ENCODE measurements around the gene MICU2. TPM values are rescaled to one million over a fixed set of nuclear protein-coding genes. Genes with fewer than 3 reads are reported as not detected.

Gene MICU2
- total and polyA plus RNA-seq, 2 of the 13 experiments (the other 11 are each of a cell fraction or from before 2014, with no cell fraction given): 31.7 to 42.4 TPM

DNA sequence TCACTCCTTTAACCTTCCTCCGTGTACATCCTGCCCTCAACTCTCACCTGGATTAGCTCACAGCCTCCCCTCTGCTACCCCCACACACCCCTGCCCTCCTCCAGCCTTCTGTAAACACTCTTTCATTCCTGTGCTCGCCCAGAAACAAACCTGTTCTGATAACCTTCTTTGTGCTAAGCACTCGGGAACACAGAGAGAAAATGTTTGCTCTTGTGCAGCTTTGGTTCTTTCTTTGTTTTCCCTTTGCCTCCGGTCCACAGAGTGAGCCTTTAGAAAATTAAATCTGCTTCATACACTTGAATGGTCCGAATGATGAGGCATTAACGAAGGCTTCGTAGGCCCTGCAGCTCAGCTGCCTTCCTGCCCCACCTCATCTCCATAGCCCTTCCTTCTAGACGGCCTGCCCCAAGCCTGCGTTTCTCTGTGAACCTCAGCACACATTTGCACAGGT, 138.2 kb downstream of the MICU2 start:
- intact Hi-C loops (cut with micrococcal nuclease; ENCODE audit: unreplicated experiment) (no loop called here), in situ Hi-C loops (cut with HindIII; ENCODE audit: extremely low pct_ligation_motif_present, low pct_unique_long_range_greater_than_20kb) (no loop called here)
- peak overlapping the region; percentile 69 for H3K4me2 ChIP-seq (ENCODE audit: low read depth, low read length)
- no peaks in the 10 kb centered on the region for H3K79me2 ChIP-seq (ENCODE audit: insufficient read depth, low read length)
- ChIA-PET POLR2A (interaction anchor here (1.3 kb wide), 1 partner anchor 289 kb away, joined by 3 read pairs; the partner anchor contains the start of genes MRPL57 and SKA3), CTCF (ENCODE audit: low intra/inter-chr PET ratio, low total read pairs) (no interaction called here)
- H3K9me3 ChIP-seq (ENCODE audit: low read length): no peaks in the 10 kb centered on the region
- no peaks in the 10 kb centered on the region for H3K36me3 ChIP-seq (replicated peaks in 1 of 2; ENCODE audit: control insufficient read depth in 1 of 2, insufficient read depth in 2 of 2, low read length in 2 of 2)
- H3K27me3 ChIP-seq (ENCODE audit: control insufficient read depth in 1 of 2, insufficient read depth in 2 of 2, low read length in 2 of 2): no peaks in the 10 kb centered on the region
- peak overlapping the region in 2 of 3 experiments; percentile 24 to 47; a peak in 5 of 6 replicates for H3K4me3 ChIP-seq (replicated peaks in 1 of 3; ENCODE audit: insufficient read depth in 1 of 3, low read depth in 2 of 3, low read length in 3 of 3)
- peaks cover 29% of the 10 kb centered on the region for H3K4me1 ChIP-seq (ENCODE audit: insufficient read depth, low read length)
- no peak for FAIRE-seq
- DNase-seq (ENCODE audit: low spot score): peak; percentile 74
- peak; percentile 86 for ATAC-seq
- 0% methylated on average over 9 of the region's 9 CpGs for WGBS (ENCODE audit: low lambda C conversion rate)
- H3K9ac ChIP-seq (ENCODE audit: insufficient read depth, low read depth, low read length): 0 out of 2 replicates have a peak overlapping the region, but pooled peaks have one; percentile 16
- H3K27ac ChIP-seq (ENCODE audit: extremely low read length, insufficient read depth, low read length): peak overlapping the region; percentile 18
- no peaks in the 10 kb centered on the region for H4K20me1 ChIP-seq (ENCODE audit: insufficient read depth, low read length)
- H2AFZ ChIP-seq (ENCODE audit: low read length): peak overlapping the region; percentile 67
- BruUV-seq (replicated peaks): no TSS peak
- no peak for TF ChIP-seq MTA1 (CRISPR knock-in tag; IDR thresholded peaks at IDR 0.05; ENCODE audit: borderline replicate concordance)
- peak; percentile 34; the same call in 1 of the 2 replicates for TF ChIP-seq TRIM24 (CRISPR knock-in tag; IDR thresholded peaks at IDR 0.05)
- TF ChIP-seq KLF16 (CRISPR knock-in tag; IDR thresholded peaks at IDR 0.05): no peak
- TF ChIP-seq MAX (IDR thresholded peaks at IDR 0.05): 0 out of 2 replicates have a peak, but pooled peaks have one; percentile 7
- TF ChIP-seq SAFB2 (CRISPR knock-in tag; IDR thresholded peaks at IDR 0.05; ENCODE audit: borderline replicate concordance, low read depth): no peak
- TF ChIP-seq SSRP1 (CRISPR knock-in tag; IDR thresholded peaks at IDR 0.05): no peak
- TF ChIP-seq, protein P1, sequence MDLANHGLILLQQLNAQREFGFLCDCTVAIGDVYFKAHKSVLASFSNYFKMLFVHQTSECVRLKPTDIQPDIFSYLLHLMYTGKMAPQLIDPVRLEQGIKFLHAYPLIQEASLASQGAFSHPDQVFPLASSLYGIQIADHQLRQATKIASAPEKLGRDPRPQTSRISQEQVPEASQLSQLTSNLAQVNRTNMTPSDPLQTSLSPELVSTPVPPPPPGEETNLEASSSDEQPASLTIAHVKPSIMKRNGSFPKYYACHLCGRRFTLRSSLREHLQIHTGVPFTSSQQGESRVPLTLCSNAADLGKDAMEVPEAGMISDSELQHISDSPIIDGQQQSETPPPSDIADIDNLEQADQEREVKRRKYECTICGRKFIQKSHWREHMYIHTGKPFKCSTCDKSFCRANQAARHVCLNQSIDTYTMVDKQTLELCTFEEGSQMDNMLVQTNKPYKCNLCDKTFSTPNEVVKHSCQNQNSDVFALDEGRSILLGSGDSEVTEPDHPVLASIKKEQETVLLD (CRISPR knock-in tag; IDR thresholded peaks at IDR 0.05; ENCODE audit: low read depth): no peak
- TF ChIP-seq BCL6 (CRISPR knock-in tag; IDR thresholded peaks at IDR 0.05): no peak
- no peak for TF ChIP-seq ISX (CRISPR knock-in tag; conservative IDR thresholded peaks at IDR 0.05)
- TF ChIP-seq, protein P2, sequence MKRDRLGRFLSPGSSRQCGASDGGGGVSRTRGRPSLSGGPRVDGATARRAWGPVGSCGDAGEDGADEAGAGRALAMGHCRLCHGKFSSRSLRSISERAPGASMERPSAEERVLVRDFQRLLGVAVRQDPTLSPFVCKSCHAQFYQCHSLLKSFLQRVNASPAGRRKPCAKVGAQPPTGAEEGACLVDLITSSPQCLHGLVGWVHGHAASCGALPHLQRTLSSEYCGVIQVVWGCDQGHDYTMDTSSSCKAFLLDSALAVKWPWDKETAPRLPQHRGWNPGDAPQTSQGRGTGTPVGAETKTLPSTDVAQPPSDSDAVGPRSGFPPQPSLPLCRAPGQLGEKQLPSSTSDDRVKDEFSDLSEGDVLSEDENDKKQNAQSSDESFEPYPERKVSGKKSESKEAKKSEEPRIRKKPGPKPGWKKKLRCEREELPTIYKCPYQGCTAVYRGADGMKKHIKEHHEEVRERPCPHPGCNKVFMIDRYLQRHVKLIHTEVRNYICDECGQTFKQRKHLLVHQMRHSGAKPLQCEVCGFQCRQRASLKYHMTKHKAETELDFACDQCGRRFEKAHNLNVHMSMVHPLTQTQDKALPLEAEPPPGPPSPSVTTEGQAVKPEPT (CRISPR knock-in tag; IDR thresholded peaks at IDR 0.05; ENCODE audit: low read depth): no peak
- TF ChIP-seq SETDB1 (CRISPR knock-in tag; IDR thresholded peaks at IDR 0.05; ENCODE audit: borderline replicate concordance): no peak
- peak; percentile 75; the same call in 1 of the 2 replicates for TF ChIP-seq TBX2 (CRISPR knock-in tag; IDR thresholded peaks at IDR 0.05; ENCODE audit: borderline replicate concordance)
- TF ChIP-seq ZMYM2 (CRISPR knock-in tag; IDR thresholded peaks at IDR 0.05): 0 out of 2 replicates have a peak, but pooled peaks have one; percentile 39
- 0 out of 2 replicates have a peak, but pooled peaks have one; percentile 28 for TF ChIP-seq SALL1 (CRISPR knock-in tag; IDR thresholded peaks at IDR 0.05)
- TF ChIP-seq NFIB (CRISPR knock-in tag; IDR thresholded peaks at IDR 0.05; ENCODE audit: borderline replicate concordance): no peak
- TF ChIP-seq BHLHE40 (IDR thresholded peaks at IDR 0.05; ENCODE audit: low read length): no peak
- peak; percentile 71 for TF ChIP-seq FOXA3 (CRISPR knock-in tag; IDR thresholded peaks at IDR 0.05)
- TF ChIP-seq CBX5 (CRISPR knock-in tag; IDR thresholded peaks at IDR 0.05; ENCODE audit: borderline replicate concordance): no peak
- no peak for TF ChIP-seq ZNF850 (CRISPR knock-in tag; conservative IDR thresholded peaks at IDR 0.05)
- no peak for TF ChIP-seq SIN3B (IDR thresholded peaks at IDR 0.05; ENCODE audit: low read length)
- TF ChIP-seq, protein P3, sequence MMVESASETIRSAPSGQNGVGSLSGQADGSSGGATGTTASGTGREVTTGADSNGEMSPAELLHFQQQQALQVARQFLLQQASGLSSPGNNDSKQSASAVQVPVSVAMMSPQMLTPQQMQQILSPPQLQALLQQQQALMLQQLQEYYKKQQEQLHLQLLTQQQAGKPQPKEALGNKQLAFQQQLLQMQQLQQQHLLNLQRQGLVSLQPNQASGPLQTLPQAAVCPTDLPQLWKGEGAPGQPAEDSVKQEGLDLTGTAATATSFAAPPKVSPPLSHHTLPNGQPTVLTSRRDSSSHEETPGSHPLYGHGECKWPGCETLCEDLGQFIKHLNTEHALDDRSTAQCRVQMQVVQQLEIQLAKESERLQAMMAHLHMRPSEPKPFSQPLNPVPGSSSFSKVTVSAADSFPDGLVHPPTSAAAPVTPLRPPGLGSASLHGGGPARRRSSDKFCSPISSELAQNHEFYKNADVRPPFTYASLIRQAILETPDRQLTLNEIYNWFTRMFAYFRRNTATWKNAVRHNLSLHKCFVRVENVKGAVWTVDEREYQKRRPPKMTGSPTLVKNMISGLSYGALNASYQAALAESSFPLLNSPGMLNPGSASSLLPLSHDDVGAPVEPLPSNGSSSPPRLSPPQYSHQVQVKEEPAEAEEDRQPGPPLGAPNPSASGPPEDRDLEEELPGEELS (CRISPR knock-in tag; IDR thresholded peaks at IDR 0.05): peak; percentile 81
- TF ChIP-seq RELA (CRISPR knock-in tag; IDR thresholded peaks at IDR 0.05): no peak

All from HepG2 (cell line).